IMR-90 (cell line): ENCODE measurements around the gene DDX10.

Source experiments
- POLR2A ChIP-seq: IDR thresholded peaks from 2 replicates; pipeline ENCODE4 v1.6.1; 2012; ENCODE audit warnings: mild to moderate bottlenecking, low read depth, low read length
- RAD21 ChIP-seq: IDR thresholded peaks from 2 replicates; pipeline ENCODE4 v1.6.1; 2012; ENCODE audit warnings: low read length, improper control_type of control experiment
- TF ChIP-seq, protein P1 (sequence below): conservative IDR thresholded peaks from 2 replicates; pipeline ENCODE4 v1.5.1; 2012; ENCODE audit warnings: mild to moderate bottlenecking, low read depth, low read length, improper control_type of control experiment

DNA sequence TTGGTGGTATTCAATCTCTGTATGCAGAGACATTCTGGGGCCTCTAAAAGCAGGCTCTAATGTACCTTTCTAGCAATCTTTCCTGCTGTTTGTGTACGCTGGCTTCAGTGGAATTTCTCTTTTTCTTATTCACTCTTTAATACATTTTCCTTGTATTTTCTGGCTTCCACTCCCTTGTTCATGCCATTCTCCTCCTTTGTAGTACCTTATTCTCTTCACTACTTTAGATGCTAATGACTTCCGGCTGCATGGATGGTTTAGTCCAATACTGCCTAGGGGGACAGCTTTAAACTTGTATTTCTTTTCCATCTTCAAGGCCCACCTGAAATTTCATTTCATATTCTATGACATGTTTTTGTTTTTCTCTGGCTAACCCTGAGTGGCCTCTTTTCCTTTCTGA lies 40.2 kb downstream of the DDX10 start:
- TF ChIP-seq POLR2A (no peak), RAD21 (no peak)
- TF ChIP-seq, protein P1, sequence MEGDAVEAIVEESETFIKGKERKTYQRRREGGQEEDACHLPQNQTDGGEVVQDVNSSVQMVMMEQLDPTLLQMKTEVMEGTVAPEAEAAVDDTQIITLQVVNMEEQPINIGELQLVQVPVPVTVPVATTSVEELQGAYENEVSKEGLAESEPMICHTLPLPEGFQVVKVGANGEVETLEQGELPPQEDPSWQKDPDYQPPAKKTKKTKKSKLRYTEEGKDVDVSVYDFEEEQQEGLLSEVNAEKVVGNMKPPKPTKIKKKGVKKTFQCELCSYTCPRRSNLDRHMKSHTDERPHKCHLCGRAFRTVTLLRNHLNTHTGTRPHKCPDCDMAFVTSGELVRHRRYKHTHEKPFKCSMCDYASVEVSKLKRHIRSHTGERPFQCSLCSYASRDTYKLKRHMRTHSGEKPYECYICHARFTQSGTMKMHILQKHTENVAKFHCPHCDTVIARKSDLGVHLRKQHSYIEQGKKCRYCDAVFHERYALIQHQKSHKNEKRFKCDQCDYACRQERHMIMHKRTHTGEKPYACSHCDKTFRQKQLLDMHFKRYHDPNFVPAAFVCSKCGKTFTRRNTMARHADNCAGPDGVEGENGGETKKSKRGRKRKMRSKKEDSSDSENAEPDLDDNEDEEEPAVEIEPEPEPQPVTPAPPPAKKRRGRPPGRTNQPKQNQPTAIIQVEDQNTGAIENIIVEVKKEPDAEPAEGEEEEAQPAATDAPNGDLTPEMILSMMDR, result no peak
